VCaP (cell line): ENCODE measurements around the gene DGKG.

Experiments
- H3K27ac ChIP-seq: fragments of 450-650 bp; 2 replicates; pipeline ENCODE4 v1.5.1; 2017
- CTCF ChIP-seq: fragments of 450-650 bp; conservative IDR thresholded peaks from 2 replicates; pipeline ENCODE4 v1.5.1; 2017; ENCODE audit warnings: mild to moderate bottlenecking, moderate library complexity

The DGKG gene

GRCh38 chr3:186216900-186217819 lies 144.9 kb downstream of the DGKG start:
- no peak overlapping the region for H3K27ac ChIP-seq
- no peak for TF ChIP-seq CTCF

- TF ChIP-seq CTCF = no peak
- H3K27ac ChIP-seq = no peak overlapping the region
Measured at GRCh38 chr3:186214670-186215069, 147.4 kb downstream of the DGKG start.

- no peak for TF ChIP-seq CTCF
Measured at GRCh38 chr3:186213946-186214345, 148.1 kb downstream of the DGKG start.

GRCh38 chr3:186212611-186213010 lies 149.4 kb downstream of the DGKG start:
- no peak for TF ChIP-seq CTCF
- no peak overlapping the region for H3K27ac ChIP-seq

More at GRCh38 chr3:186213946-186214345, 148.1 kb downstream of the DGKG start:
- H3K27ac ChIP-seq = no peak overlapping the region

GRCh38 chr3:186210852-186211500 lies 151.1 kb downstream of the DGKG start:
- no peak for TF ChIP-seq CTCF
- no peak overlapping the region for H3K27ac ChIP-seq

- TF ChIP-seq CTCF = no peak
- H3K27ac ChIP-seq = no peak overlapping the region
Measured at GRCh38 chr3:186209810-186210752, 152.0 kb downstream of the DGKG start.
